VCaP (cell line): ENCODE results near the gene SERP1.

Experiments
- H3K27ac ChIP-seq: fragments of 450-650 bp; 2 replicates; pipeline ENCODE4 v1.5.1; 2017
- TF ChIP-seq, protein P1 (sequence below): fragments of 450-650 bp; conservative IDR thresholded peaks from 2 replicates; pipeline ENCODE4 v1.5.1; 2017; ENCODE audit warnings: mild to moderate bottlenecking, moderate library complexity

Gene SERP1

DNA sequence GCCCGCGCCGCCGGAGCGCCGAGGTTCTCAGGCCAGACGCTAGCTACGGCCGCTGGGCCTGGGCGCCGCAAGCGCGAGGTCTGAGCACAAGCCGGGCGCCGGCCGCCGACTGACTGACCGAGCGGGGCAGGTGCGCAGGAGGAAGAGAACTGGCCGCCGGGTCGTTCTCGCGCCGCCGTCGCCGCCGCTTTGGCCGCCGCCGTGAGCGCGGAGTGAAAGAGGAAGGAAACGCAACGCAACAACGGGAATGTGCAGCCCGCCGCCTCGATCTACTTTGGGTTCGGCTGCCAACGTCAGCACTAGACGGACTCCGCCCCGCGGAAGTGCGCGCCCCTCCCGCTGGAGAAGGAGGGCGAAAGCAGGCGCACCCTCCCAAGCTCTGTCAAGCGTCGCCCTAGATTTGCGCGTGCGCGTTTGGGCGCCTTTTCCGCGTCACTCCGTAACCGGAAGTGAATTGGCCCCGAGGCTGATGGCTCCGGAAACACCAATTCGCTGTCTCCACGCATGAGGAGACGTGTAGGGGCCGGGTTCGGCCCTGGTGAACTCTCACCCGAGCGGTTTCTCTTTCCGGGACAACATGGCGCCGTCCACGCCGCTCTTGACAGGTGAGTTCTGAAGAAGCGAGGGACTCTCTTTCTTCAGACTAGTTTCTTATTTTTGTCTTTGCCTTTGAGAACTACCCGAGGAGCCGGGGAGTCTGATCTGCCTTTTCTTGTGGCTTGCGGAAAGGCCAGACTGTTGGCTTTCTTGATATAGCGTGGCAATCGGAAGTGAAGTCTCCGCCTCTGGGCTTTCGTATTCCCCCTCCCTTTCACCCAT, at the start of gene SERP1, which contains the start of gene EIF2A:
SERP1 (minus strand) TSS at position 271 of the 819 bp plus-strand sequence. CDS start 361 bp downstream, outside the sequence.
EIF2A (plus strand) TSS at position 562 of the 819 bp plus-strand sequence; CDS start at position 578, 16 bp downstream.
- H3K27ac ChIP-seq, result peak within 1 kb of the TSS; percentile 97
- TF ChIP-seq, protein P1, sequence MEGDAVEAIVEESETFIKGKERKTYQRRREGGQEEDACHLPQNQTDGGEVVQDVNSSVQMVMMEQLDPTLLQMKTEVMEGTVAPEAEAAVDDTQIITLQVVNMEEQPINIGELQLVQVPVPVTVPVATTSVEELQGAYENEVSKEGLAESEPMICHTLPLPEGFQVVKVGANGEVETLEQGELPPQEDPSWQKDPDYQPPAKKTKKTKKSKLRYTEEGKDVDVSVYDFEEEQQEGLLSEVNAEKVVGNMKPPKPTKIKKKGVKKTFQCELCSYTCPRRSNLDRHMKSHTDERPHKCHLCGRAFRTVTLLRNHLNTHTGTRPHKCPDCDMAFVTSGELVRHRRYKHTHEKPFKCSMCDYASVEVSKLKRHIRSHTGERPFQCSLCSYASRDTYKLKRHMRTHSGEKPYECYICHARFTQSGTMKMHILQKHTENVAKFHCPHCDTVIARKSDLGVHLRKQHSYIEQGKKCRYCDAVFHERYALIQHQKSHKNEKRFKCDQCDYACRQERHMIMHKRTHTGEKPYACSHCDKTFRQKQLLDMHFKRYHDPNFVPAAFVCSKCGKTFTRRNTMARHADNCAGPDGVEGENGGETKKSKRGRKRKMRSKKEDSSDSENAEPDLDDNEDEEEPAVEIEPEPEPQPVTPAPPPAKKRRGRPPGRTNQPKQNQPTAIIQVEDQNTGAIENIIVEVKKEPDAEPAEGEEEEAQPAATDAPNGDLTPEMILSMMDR, result no peak

DNA sequence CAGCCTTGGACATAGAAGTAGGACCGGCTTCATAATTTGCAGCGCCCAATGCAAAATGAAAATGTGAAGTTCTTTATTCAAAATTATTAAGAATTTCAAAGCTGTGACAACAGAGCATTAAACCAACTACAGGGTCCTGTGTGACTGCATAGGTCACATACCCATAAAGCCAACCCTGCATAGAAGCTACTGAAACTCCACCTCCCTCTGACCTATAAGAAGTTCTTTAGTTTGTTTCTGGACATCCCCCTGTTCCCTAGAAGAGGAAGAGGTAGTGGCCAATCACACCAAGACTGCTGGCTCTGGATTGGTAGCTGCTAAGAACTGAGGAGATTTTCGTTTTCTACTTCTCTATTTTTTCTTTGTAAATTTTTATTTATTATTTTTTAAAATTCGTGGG, 47.9 kb upstream of the SERP1 start:
- H3K27ac ChIP-seq, result no peak overlapping the region
- TF ChIP-seq, protein P1, result no peak

DNA sequence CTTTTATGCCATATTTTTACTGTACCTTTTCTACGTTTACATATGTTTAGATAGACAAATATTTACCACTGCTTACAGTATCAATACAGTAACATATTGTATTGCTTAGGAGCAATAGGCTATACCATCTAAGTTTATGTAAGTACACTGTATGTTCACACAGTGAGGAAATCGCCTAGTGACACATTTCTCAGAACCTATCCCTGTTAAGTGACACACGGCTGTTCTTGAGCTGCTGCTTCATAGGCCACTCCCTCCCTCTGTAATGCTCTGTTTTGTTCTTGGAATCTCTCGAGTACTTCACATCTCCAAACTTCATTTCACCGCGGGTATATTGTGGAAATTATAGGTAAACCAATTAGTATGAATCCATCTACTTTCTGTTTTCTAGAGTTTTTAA, 43.5 kb upstream of the SERP1 start:
- no peak overlapping the region for H3K27ac ChIP-seq
- TF ChIP-seq, protein P1, result no peak

DNA sequence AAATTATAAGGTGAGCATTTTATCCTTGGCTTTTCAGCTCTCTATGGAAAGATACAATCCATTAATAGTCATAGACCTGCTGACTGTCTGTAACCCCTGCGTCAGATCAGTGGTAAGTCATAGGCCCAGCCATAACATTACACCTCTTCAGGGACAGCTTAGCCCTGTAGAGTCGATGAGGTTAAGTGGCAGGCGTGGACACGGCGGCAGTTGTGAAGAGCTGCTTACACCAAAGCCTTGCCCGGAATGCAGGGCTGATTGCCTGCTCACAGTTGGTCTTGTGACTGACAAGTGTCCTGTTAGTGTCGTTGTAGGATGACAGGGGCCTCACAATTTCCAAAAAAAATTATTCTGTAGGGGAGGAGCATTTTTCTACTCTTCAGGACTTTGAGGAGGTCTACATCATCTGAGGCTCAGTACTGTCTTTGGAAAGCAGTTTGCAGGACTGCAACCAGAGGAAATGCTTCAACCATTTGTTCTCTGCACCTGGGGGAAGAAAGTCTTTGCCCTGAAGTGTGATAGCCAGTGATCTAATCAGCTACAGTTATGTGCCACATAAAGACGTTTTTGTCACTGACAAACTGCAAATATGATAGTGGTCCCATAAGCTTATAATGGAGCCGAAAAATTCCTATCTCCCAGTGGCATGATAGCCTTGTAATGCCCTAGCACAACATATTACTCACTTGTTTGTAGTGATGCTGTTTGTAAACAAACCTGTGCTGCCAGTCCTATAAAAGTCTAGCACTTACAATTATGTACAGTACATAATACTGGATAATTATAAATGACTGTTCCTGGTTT, 41.9 kb upstream of the SERP1 start:
- H3K27ac ChIP-seq, result no peak overlapping the region
- TF ChIP-seq, protein P1, result no peak

DNA sequence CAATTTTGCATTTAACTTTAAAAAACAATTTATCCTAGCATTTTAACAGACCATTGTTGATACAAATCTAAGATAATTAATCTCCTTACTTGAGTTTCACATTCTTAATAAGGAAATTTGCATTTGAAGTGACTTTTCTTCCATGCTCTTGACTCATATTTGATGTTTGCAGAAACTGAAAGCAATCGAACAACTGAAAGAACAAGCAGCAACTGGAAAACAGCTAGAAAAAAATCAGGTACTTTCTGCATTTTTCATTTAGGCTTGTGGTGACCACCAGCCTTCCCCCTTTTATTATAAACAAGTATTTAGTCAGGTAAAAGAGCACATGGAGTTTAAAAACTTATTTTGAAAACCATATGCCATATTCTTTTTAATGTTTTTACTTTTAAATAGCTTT, 36.7 kb upstream of the SERP1 start:
- TF ChIP-seq, protein P1, result no peak
- no peak overlapping the region for H3K27ac ChIP-seq

DNA sequence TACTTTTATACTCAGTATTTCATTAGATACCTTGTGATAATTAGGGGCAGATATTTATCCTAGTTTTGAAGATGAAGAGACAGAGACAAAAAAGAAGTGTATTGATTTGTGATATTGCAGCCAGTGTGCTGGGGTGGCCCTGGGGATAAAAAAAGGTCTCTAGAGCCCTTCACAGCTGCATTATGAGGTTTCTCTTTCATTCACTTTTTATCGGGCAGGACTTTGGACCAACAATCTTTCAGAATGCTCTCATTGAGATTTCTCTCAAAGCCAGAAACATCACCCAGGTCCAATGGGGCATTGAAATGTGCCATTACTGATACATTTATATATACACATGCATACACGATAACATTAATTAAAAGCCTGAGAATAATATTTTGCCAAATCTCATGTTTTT, 36.3 kb upstream of the SERP1 start:
- TF ChIP-seq, protein P1, result no peak
- no peak overlapping the region for H3K27ac ChIP-seq

DNA sequence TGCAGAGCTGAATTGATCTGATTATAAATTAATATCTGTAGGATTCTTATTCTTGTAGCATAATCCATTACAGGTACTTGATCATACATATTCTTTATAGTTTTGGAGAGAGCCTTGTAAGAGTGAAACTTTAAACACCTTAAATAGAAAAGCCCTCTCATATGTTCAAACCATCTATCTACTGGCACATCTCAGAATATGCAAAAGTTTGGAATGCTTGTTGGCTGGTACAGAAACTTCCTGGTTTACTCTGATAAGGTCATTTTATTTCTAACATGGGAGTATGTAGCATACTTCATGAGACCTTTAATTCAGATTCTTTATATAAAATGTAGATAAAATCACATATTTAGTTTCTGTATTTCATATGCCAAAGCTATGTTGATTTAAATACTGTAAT, 34.9 kb upstream of the SERP1 start:
- H3K27ac ChIP-seq, result no peak overlapping the region
- TF ChIP-seq, protein P1, result no peak
